Activated T-cell treated with anti-CD3 and anti-CD28 coated beads, Interleukin-2, amount 50 U/mL, for 24 hours (primary cell): ENCODE measurements around the gene TSPOAP1.

Source experiments
- DNase-seq: peaks from one replicate; pipeline ENCODE4 v3.0.0-alpha.2; 2020
- H3K27ac Mint-ChIP-seq: 2 replicates; pipeline ENCODE4 v1.8.0; 2020; ENCODE audit warnings: mild to moderate bottlenecking, mixed read lengths
- H3K27me3 Mint-ChIP-seq: 2 replicates; pipeline ENCODE4 v1.8.0; 2020; ENCODE audit warnings: mixed read lengths
- H3K36me3 Mint-ChIP-seq: 2 replicates; pipeline ENCODE4 v1.8.0; 2020; ENCODE audit warnings: low read depth, mixed read lengths
- H3K4me1 Mint-ChIP-seq: 2 replicates; pipeline ENCODE4 v1.8.0; 2020; ENCODE audit warnings: low read depth, mixed read lengths
- H3K4me3 Mint-ChIP-seq: 2 replicates; pipeline ENCODE4 v1.8.0; 2020; ENCODE audit warnings: mild to moderate bottlenecking, moderate library complexity, mixed read lengths
- H3K9me3 Mint-ChIP-seq: 2 replicates; pipeline ENCODE4 v1.8.0; 2020; ENCODE audit warnings: mixed read lengths

The TSPOAP1 gene

DNA sequence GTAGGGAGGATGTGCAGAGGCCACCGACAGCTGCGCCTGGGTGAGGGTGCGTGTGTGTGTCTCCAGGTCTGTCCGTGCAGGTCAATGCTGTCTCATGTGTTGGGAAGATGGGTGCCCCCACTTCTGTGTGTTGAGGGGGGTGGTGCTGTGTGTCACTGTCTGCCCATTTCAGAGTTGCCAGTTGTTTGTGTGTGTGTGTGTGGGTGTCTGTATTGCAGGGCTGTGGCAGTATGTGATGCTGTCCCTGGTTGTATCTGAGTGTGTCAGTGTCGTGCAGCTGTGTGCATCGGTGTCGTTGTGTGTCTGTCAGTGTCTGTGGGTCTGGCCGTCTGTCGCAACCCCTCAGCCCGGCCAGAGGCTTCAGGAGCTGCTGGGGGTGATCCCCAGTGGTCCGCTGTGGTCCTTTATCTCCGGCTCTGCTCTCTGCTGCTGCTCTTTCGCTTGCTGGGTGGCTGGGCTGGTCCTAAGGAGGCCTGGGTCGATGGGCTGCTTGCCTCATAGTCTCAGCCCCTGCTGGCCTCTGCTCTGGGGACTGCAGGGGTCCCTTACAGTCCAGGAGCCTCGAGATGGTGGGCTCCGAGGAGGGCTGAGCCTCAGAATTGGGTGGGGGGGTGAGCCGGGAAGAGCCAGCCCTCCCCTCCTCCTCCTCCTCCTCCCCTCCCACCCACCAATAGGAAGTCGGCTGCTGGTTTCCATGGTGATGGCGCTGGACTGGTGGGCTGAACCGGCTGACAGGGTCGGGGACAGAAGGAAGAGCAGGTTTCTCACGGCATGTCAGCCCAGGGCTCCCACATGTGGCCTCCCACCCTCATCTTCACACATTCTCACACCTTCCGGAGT, at the start of gene TSPOAP1:
Gene TSPOAP1, minus strand, starts transcription at position 601 of the 840 bp plus-strand sequence. CDS start 875 bp downstream, outside the sequence.
- Mint-ChIP-seq H3K4me3 (peak within 1 kb of the TSS; percentile 99), H3K27me3 (peaks cover 4% of the 10 kb centered on the region), H3K4me1 (peaks cover 54% of the 10 kb centered on the region), H3K36me3 (peaks cover 41% of the 10 kb centered on the region), H3K9me3 (no peaks in the 10 kb centered on the region), H3K27ac (peak within 1 kb of the TSS; percentile 96)
- peak; percentile 90 for DNase-seq

DNA sequence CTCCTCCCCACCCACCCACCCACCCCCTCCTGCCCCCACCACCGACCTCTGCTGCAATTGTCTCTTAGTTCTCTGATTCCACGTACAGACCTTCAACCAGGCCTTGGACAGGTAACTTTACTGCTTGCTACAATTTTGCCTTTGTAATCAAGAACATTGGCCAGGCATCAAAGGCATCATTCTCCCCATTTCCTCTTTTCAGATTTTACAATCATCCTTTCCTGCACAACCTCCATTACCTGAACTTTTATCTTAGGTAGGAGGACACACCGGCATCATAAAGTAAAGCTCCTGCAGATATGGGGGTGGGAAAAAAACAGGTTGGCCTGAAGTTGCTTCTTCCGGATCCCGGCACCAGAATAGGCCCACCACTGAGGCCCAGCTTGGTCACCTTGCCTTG, 49.1 kb upstream of the TSPOAP1 start:
- H3K36me3 Mint-ChIP-seq, result no peaks in the 10 kb centered on the region
- H3K4me3 Mint-ChIP-seq, result no peak overlapping the region
- H3K9me3 Mint-ChIP-seq, result no peaks in the 10 kb centered on the region
- H3K27ac Mint-ChIP-seq, result no peak overlapping the region
- H3K4me1 Mint-ChIP-seq, result peaks cover 38% of the 10 kb centered on the region
- DNase-seq, result no peak
- no peaks in the 10 kb centered on the region for H3K27me3 Mint-ChIP-seq

- no peak for DNase-seq
- no peak overlapping the region for H3K4me3 Mint-ChIP-seq
- no peak overlapping the region for H3K27ac Mint-ChIP-seq
- H3K4me1 Mint-ChIP-seq, result peaks cover 33% of the 10 kb centered on the region
- H3K27me3 Mint-ChIP-seq, result no peaks in the 10 kb centered on the region
- no peaks in the 10 kb centered on the region for H3K36me3 Mint-ChIP-seq
- H3K9me3 Mint-ChIP-seq, result no peaks in the 10 kb centered on the region
These were observed 48.6 kb upstream of the TSPOAP1 start for GRCh38 chr17:58377093-58377601.

DNA sequence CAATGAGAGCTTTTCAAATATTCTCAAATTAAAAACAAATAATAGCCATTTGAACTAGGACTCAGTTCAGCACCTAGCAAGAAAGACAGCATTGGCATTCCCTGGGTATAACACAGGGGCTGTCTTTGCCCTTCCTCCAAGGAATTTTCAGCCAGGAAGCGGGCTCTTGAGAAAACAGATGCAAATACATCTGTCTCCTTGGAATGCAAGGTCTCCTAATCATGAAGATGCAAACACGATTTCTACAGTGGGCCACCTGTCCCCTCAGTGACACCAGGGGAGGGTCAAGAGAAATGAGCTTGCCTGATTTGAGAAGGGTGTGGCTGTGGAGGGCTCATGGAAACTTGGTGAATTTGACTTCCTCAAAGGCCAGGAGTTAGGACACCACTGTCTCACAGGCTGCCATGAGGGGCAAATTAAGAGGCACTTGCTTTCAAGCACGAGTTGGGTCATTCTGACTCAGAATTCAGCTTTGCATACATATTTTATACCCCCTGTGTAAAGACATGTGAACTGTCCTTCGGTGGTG, 47.9 kb upstream of the TSPOAP1 start:
- peaks cover 28% of the 10 kb centered on the region for H3K4me1 Mint-ChIP-seq

DNA sequence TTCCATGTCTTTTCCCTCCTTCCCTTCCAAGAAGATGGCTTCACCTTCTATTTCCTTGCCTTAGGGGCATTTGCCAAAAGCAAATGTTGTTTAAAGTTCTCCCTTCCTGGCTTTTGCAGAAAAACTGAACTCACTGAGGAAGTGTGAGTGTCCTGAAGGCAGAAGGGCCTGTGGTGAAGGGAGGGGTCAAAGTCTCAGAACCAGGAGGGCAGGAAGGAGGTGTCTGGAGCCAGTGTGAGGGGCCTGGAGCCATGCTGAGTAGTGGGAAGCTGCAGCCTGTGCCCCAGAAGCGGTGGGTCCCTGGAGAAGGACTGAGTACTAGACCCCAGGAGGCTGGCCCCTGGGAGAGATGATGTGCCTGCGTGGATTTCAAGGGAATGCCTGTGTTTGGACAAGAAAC, 47.2 kb upstream of the TSPOAP1 start:
- no peak overlapping the region for H3K27ac Mint-ChIP-seq
- no peak overlapping the region for H3K4me3 Mint-ChIP-seq
- peaks cover 23% of the 10 kb centered on the region for H3K4me1 Mint-ChIP-seq
- no peaks in the 10 kb centered on the region for H3K27me3 Mint-ChIP-seq
- no peaks in the 10 kb centered on the region for H3K9me3 Mint-ChIP-seq
- DNase-seq, result no peak
- H3K36me3 Mint-ChIP-seq, result no peaks in the 10 kb centered on the region

More for the DNA sequence above, 47.9 kb upstream of the TSPOAP1 start:
- no peak overlapping the region for H3K4me3 Mint-ChIP-seq
- no peak for DNase-seq
- H3K27ac Mint-ChIP-seq, result no peak overlapping the region
- no peaks in the 10 kb centered on the region for H3K27me3 Mint-ChIP-seq
- no peaks in the 10 kb centered on the region for H3K9me3 Mint-ChIP-seq
- H3K36me3 Mint-ChIP-seq, result no peaks in the 10 kb centered on the region

DNA sequence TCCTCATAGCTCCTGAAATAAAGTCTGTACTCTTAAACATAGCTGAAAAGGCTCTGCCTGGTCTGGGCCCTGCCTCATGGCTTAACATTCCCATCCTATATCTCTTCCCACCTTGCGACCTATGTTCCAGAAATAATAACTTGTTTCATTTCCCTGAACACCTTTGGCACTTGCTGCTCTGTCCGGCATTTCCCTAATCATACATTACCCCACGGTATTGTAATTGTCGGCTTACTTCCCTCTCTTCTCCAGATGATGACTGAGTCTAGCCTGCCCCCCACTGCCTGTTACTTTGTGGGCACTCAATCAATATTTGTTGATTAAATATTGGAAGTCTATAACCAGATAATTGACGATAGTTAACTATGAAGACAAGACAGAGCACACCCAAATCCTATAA, 46.7 kb upstream of the TSPOAP1 start:
- Mint-ChIP-seq H3K4me3 (no peak overlapping the region), H3K4me1 (peaks cover 21% of the 10 kb centered on the region), H3K36me3 (no peaks in the 10 kb centered on the region), H3K27ac (no peak overlapping the region), H3K27me3 (no peaks in the 10 kb centered on the region), H3K9me3 (no peaks in the 10 kb centered on the region)
- no peak for DNase-seq

DNA sequence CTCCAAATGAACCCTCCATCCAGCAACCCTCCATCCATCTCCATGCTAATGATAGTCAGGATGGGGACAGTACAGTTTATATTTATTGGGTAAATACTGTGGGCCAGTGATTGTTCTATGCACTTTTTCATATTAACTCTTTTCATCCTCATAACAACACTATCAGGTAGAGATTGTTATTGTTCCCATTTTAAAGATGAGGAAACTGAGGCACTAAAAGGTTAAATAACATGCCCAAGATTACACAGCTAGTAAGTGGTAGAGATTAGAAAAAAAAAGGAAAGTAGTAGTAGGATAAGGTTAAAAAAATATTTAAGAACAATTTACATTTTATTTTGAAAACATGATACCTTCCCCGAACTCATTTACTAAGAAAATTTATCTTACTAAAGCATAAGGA, 45.3 kb upstream of the TSPOAP1 start:
- no peak overlapping the region for H3K27ac Mint-ChIP-seq
- H3K27me3 Mint-ChIP-seq, result no peaks in the 10 kb centered on the region
- peaks cover 12% of the 10 kb centered on the region for H3K4me1 Mint-ChIP-seq

DNA sequence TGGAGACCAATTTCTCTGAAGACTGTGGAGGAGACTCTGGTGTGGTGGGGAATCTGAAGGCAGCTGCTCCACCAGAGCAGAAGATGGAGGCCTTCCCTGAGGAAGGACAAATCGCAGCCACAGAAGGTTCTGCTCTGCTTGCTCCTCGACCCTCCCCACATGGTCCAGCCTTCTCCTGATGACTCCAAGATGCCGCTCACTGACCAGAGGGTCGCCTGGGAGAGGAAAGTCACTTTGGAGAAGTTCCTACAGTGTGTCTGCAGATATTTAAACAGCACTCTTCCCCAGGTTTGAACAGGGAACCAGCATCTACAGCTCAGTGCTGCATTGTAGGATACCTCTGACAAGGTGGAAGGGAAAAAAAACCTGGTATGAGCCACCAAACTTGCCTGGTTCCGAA, 44.4 kb upstream of the TSPOAP1 start:
- Mint-ChIP-seq H3K27me3 (no peaks in the 10 kb centered on the region), H3K9me3 (no peaks in the 10 kb centered on the region), H3K36me3 (no peaks in the 10 kb centered on the region), H3K4me3 (no peak overlapping the region), H3K4me1 (peaks cover 6% of the 10 kb centered on the region), H3K27ac (no peak overlapping the region)
- DNase-seq, result no peak

More for the DNA sequence above, 45.3 kb upstream of the TSPOAP1 start:
- Mint-ChIP-seq H3K4me3 (no peak overlapping the region), H3K9me3 (no peaks in the 10 kb centered on the region), H3K36me3 (no peaks in the 10 kb centered on the region)
- no peak for DNase-seq

- no peaks in the 10 kb centered on the region for H3K9me3 Mint-ChIP-seq
- no peak for DNase-seq
- no peak overlapping the region for H3K27ac Mint-ChIP-seq
- peaks cover 2% of the 10 kb centered on the region for H3K4me1 Mint-ChIP-seq
- no peak overlapping the region for H3K4me3 Mint-ChIP-seq
- no peaks in the 10 kb centered on the region for H3K36me3 Mint-ChIP-seq
- H3K27me3 Mint-ChIP-seq, result no peaks in the 10 kb centered on the region
These were observed 42.8 kb upstream of the TSPOAP1 start for GRCh38 chr17:58371300-58371950.

DNA sequence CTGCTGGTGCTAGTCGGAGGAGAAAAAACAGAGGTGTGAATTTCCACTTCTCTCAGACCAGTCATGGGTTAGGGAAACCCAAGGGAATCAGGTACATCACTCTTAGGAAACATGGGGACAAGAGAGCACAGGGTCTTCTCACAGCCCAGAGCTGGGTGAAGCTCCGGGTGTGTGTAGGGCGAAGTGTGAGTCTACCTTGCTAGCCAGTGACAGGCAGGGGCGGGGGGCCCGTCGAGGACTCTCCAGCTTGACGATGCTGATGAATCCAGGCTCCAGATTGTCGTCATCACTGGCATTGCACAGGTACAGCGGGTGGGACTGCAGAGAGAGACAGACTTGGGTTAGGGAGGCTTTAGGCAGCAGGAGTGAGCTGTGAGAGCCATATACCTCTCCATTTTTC, 42.1 kb upstream of the TSPOAP1 start:
- H3K36me3 Mint-ChIP-seq, result no peaks in the 10 kb centered on the region
- H3K4me1 Mint-ChIP-seq, result peaks cover 5% of the 10 kb centered on the region
- no peaks in the 10 kb centered on the region for H3K27me3 Mint-ChIP-seq
- no peak for DNase-seq
- no peak overlapping the region for H3K4me3 Mint-ChIP-seq
- no peak overlapping the region for H3K27ac Mint-ChIP-seq
- H3K9me3 Mint-ChIP-seq, result no peaks in the 10 kb centered on the region

DNA sequence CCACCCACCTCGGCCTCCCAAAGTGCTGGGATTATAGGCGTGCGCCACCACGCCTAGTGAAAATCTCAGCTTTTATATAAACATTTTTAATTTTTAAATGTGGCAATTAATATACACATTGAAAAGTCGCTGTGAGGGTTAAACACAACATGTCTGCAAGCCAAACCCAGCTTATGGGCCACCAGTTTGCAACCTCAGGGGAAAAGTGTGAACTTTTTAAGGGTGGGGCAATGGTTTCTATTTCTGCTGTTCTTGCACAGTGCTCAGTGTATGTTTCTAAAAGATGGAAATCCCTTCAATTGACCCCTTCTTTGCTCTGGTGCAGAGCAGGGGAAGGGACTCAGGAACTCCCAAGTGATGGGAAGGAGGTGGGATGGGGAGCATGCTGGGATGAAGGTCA, 41.7 kb upstream of the TSPOAP1 start:
- Mint-ChIP-seq H3K4me1 (peaks cover 5% of the 10 kb centered on the region), H3K4me3 (no peak overlapping the region), H3K9me3 (no peaks in the 10 kb centered on the region), H3K36me3 (no peaks in the 10 kb centered on the region), H3K27ac (no peak overlapping the region), H3K27me3 (no peaks in the 10 kb centered on the region)
- DNase-seq, result no peak

- Mint-ChIP-seq H3K4me3 (no peak overlapping the region), H3K36me3 (no peaks in the 10 kb centered on the region), H3K27ac (peak overlapping the region; percentile 38), H3K4me1 (peaks cover 5% of the 10 kb centered on the region), H3K9me3 (no peaks in the 10 kb centered on the region), H3K27me3 (no peaks in the 10 kb centered on the region)
- no peak for DNase-seq
These were observed 40.8 kb upstream of the TSPOAP1 start for GRCh38 chr17:58369214-58370031.

- H3K4me3 Mint-ChIP-seq, result no peak overlapping the region
- H3K36me3 Mint-ChIP-seq, result no peaks in the 10 kb centered on the region
- no peaks in the 10 kb centered on the region for H3K9me3 Mint-ChIP-seq
- DNase-seq, result no peak
- H3K4me1 Mint-ChIP-seq, result peaks cover 5% of the 10 kb centered on the region
- no peak overlapping the region for H3K27ac Mint-ChIP-seq
- H3K27me3 Mint-ChIP-seq, result no peaks in the 10 kb centered on the region
These were observed 40.2 kb upstream of the TSPOAP1 start for GRCh38 chr17:58368860-58369213.

DNA sequence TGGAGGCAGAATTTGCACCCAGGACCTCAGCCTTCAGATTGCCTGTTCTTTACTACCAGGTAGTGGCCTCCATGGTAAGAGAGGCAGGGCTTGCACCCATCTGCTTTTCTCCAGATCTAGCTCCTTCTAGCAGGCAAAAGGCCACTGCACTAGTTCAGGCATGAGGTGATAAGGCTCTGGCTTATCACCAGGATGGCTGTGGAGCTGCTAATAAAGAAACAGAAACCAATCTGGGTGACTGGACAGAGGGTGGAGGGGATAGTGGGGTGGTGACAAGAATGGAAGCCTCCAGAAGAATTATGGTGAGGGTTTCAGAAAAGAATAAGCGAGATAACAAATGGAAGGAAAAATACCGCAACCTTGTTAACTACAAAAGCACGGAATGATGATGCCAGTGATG, 38.9 kb upstream of the TSPOAP1 start:
- no peaks in the 10 kb centered on the region for H3K9me3 Mint-ChIP-seq
- H3K36me3 Mint-ChIP-seq, result no peaks in the 10 kb centered on the region
- no peak for DNase-seq
- peaks cover 5% of the 10 kb centered on the region for H3K4me1 Mint-ChIP-seq
- H3K27ac Mint-ChIP-seq, result no peak overlapping the region
- H3K27me3 Mint-ChIP-seq, result no peaks in the 10 kb centered on the region
- H3K4me3 Mint-ChIP-seq, result no peak overlapping the region
